OCI-LY7 (cell line): ENCODE data around the gene STK31. TPM values are rescaled to one million over a fixed set of nuclear protein-coding genes. Genes with fewer than 3 reads are reported as not detected.

Experiments used
- BruUV-seq: library from RNA; stranded (reverse); fragments of 400-500 nt; replicated peaks from 2 replicates; lab custom pipeline; 2021; lab: Mats Ljungman, UMichigan
- CTCF ChIA-PET: fragments of 300-600 bp; sonication (Branson Sonifier 250); formaldehyde crosslinking; loops from one replicate; lab custom pipeline; 2022; ENCODE audit warnings: antibody characterized with exemption; ENCODE audit not compliant: unreplicated experiment; lab: Charles Lee
- POLR2A ChIA-PET: fragments of 300-600 bp; sonication (Branson Sonifier 250); formaldehyde crosslinking; loops from one replicate; lab custom pipeline; 2022; ENCODE audit warnings: antibody characterized with exemption; lab: Charles Lee
- DNase-seq: peaks from one replicate; pipeline ENCODE4 v3.0.0-alpha.2; 2015; ENCODE audit warnings: low spot score
- H2AFZ ChIP-seq: fragments of 200-600 bp; sonication (generic), shearing (Covaris generic); 2 replicates; pipeline ENCODE4 v1.6.1; 2014; ENCODE audit warnings: mild to moderate bottlenecking, antibody characterized with exemption, low read length, moderate library complexity
- H3K27ac ChIP-seq: fragments of 200-600 bp; sonication (generic); 2 replicates; pipeline ENCODE4 v1.5.1; 2014; ENCODE audit warnings: mixed run types, low read depth, mild to moderate bottlenecking, moderate library complexity, low read length, inconsistent platforms; ENCODE audit not compliant: poor library complexity, severe bottlenecking
- H3K36me3 ChIP-seq: fragments of 200-600 bp; sonication (generic); 2 replicates; pipeline ENCODE4 v1.6.1; 2014; ENCODE audit warnings: mild to moderate bottlenecking, antibody characterized with exemption, low read length, moderate library complexity, mixed read lengths; ENCODE audit not compliant: insufficient read depth
- H3K4me1 ChIP-seq: fragments of 200-600 bp; sonication (generic); 2 replicates; pipeline ENCODE4 v1.5.1; 2014; ENCODE audit warnings: mild to moderate bottlenecking, low read length; ENCODE audit not compliant: insufficient read depth, poor library complexity, severe bottlenecking
- H3K4me2 ChIP-seq: fragments of 200-600 bp; sonication (generic); 2 replicates; pipeline ENCODE4 v1.6.1; 2014; ENCODE audit warnings: mild to moderate bottlenecking, low read length
- H3K4me3 ChIP-seq: fragments of 200-600 bp; sonication (generic); 2 replicates; pipeline ENCODE4 v1.5.1; 2014; ENCODE audit warnings: mild to moderate bottlenecking, low read depth, low read length; ENCODE audit not compliant: poor library complexity, severe bottlenecking
- H3K79me2 ChIP-seq: fragments of 200-600 bp; sonication (generic); 2 replicates; pipeline ENCODE4 v1.6.1; 2016; ENCODE audit warnings: low read depth, mild to moderate bottlenecking, low read length, moderate library complexity, mixed read lengths; ENCODE audit not compliant: insufficient read depth
- H3K9me2 ChIP-seq: fragments of 200-600 bp; sonication (generic); 2 replicates; pipeline ENCODE4 v1.6.1; 2016; ENCODE audit warnings: mild to moderate bottlenecking, low read length, mixed read lengths; ENCODE audit not compliant: insufficient read depth
- H3K9me3 ChIP-seq: fragments of 200-600 bp; sonication (generic); 2 replicates; pipeline ENCODE4 v1.6.1; 2014; ENCODE audit warnings: mild to moderate bottlenecking, mixed run types, low read length, mixed read lengths
- H4K20me1 ChIP-seq: fragments of 200-600 bp; sonication (generic); 2 replicates; pipeline ENCODE4 v1.6.1; 2014; ENCODE audit warnings: mild to moderate bottlenecking, antibody characterized with exemption, low read length, moderate library complexity, mixed read lengths; ENCODE audit not compliant: insufficient read depth
- CTCF ChIP-seq: fragments of 200-600 bp; sonication (generic); conservative IDR thresholded peaks from 2 replicates; pipeline ENCODE4 v1.5.1; 2014; ENCODE audit warnings: mild to moderate bottlenecking, antibody characterized with exemption, low read length, moderate library complexity, mixed read lengths
- EZH2phosphoT487 ChIP-seq: fragments of 200-600 bp; sonication (generic); IDR thresholded peaks from 2 replicates; pipeline ENCODE4 v1.6.1; 2018; ENCODE audit warnings: low read depth, borderline replicate concordance, mild to moderate bottlenecking, mixed run types, antibody characterized with exemption, low read length, moderate library complexity, mixed read lengths
- intact Hi-C: fragments of 100-400 bp; cut with micrococcal nuclease; formaldehyde crosslinking; loops from one replicate; pipeline ENCODE4 v1.10.0; 2022; ENCODE audit not compliant: unreplicated experiment
- total RNA-seq, 2 experiments: library from RNA; depleted of rRNA in 1 of 2; stranded (reverse); fragments of >200 nt in 1 of 2; shearing (Covaris generic) in 1 of 2; gene quantifications; 2 replicates each; pipeline ENCODE4 v1.2.3, GENCODE V29; 2014 to 2022

The STK31 gene
- total RNA-seq, 2 experiments from 2014 or later, result 0.28 to 0.40 TPM

- no peak for DNase-seq
- H3K9me2 ChIP-seq, result no peaks in the 10 kb centered on the region
- intact Hi-C loops, result no loop called here
- no peak overlapping the region for H3K4me2 ChIP-seq
- no TSS peak for BruUV-seq
- ChIA-PET POLR2A (no interaction called here), CTCF (no interaction called here)
- H4K20me1 ChIP-seq, result no peaks in the 10 kb centered on the region
- no peaks in the 10 kb centered on the region for H3K36me3 ChIP-seq
- H3K27ac ChIP-seq, result no peak overlapping the region
- no peaks in the 10 kb centered on the region for H3K4me1 ChIP-seq
- TF ChIP-seq CTCF (no peak), EZH2phosphoT487 (no peak)
- no peaks in the 10 kb centered on the region for H3K9me3 ChIP-seq
- no peaks in the 10 kb centered on the region for H3K79me2 ChIP-seq
- H3K4me3 ChIP-seq, result no peak overlapping the region
- H2AFZ ChIP-seq, result no peak overlapping the region
Observed at GRCh38 chr7:23852988-23853387, 143.0 kb downstream of the STK31 start.

- Histone ChIP-seq H3K79me2 (no peaks in the 10 kb centered on the region), H2AFZ (no peak overlapping the region), H3K27ac (no peak overlapping the region), H3K4me2 (no peak overlapping the region), H3K4me1 (no peaks in the 10 kb centered on the region), H3K9me2 (no peaks in the 10 kb centered on the region), H4K20me1 (no peaks in the 10 kb centered on the region), H3K9me3 (no peaks in the 10 kb centered on the region), H3K4me3 (no peak overlapping the region), H3K36me3 (no peaks in the 10 kb centered on the region)
- intact Hi-C loops, result loop anchor here (10.0 kb wide), 1 partner anchor 802 kb away; no protein-coding TSS in a partner anchor
- peak; percentile 17 for DNase-seq
- ChIA-PET CTCF (no interaction called here), POLR2A (no interaction called here)
- TF ChIP-seq CTCF (peak; percentile 76), EZH2phosphoT487 (no peak)
- no TSS peak for BruUV-seq
Observed at GRCh38 chr7:23863209-23863787, 153.3 kb downstream of the STK31 start.

GRCh38 chr7:23864973-23865372 is 155.0 kb downstream of the STK31 start:
- no TSS peak for BruUV-seq
- Histone ChIP-seq H3K27ac (no peak overlapping the region), H3K9me3 (no peaks in the 10 kb centered on the region), H3K79me2 (no peaks in the 10 kb centered on the region), H4K20me1 (no peaks in the 10 kb centered on the region), H3K4me2 (no peak overlapping the region), H3K9me2 (no peaks in the 10 kb centered on the region), H3K4me3 (no peak overlapping the region), H3K36me3 (no peaks in the 10 kb centered on the region), H3K4me1 (no peaks in the 10 kb centered on the region), H2AFZ (no peak overlapping the region)
- ChIA-PET POLR2A (interaction anchor here (0.6 kb wide), 1 partner anchor 11 kb away, joined by 3 read pairs; no protein-coding TSS in a partner anchor), CTCF (no interaction called here)
- intact Hi-C loops, result loop anchor here (10.0 kb wide), 1 partner anchor 800 kb away; no protein-coding TSS in a partner anchor
- DNase-seq, result no peak
- no peak for TF ChIP-seq EZH2phosphoT487
- TF ChIP-seq CTCF, result no peak
